Activated naive CD4-positive, alpha-beta T cell treated with anti-CD3 and anti-CD28 coated beads, Interleukin-2, amount 10 ng/mL, durations not matched to agents 7 days and 5 days (primary cell): ENCODE data around the gene SPDYE16.
A peak's percentile ranks its signal among the peaks of the same experiment; 100 is the strongest.
"Not testable (repeated sequence)": the region's sequence is repeated elsewhere in the genome, so short reads cannot be mapped to it uniquely, and the experiment has no call there.

Source experiments
- CTCF ChIA-PET: fragments of 350-600 bp; sonication (Branson Sonifier 250); formaldehyde crosslinking; loops from one replicate; lab custom pipeline; 2021; ENCODE audit warnings: antibody characterized with exemption; lab: Charles Lee
- DNase-seq: peaks from one replicate; pipeline ENCODE4 v3.0.0-alpha.2; 2020
- H3K27ac Mint-ChIP-seq: one replicate; pipeline ENCODE4 v1.8.0; 2021; ENCODE audit warnings: mild to moderate bottlenecking, moderate library complexity, mixed read lengths
- H3K27me3 Mint-ChIP-seq: one replicate; pipeline ENCODE4 v1.8.0; 2021; ENCODE audit warnings: mild to moderate bottlenecking, mixed read lengths
- H3K36me3 Mint-ChIP-seq: one replicate; pipeline ENCODE4 v1.8.0; 2021; ENCODE audit warnings: mixed read lengths
- H3K4me1 Mint-ChIP-seq: one replicate; pipeline ENCODE4 v1.8.0; 2021; ENCODE audit warnings: mixed read lengths
- H3K4me3 Mint-ChIP-seq: one replicate; pipeline ENCODE4 v1.8.0; 2021; ENCODE audit warnings: mild to moderate bottlenecking, moderate library complexity, mixed read lengths
- H3K9me3 Mint-ChIP-seq: one replicate; pipeline ENCODE4 v1.8.0; 2021; ENCODE audit warnings: mixed read lengths

SPDYE16 gene

GRCh38 chr7:76513817-76514799 is 29.0 kb downstream of the SPDYE16 start:
- Mint-ChIP-seq H3K27me3 (peaks cover 5% of the 10 kb centered on the region), H3K9me3 (no peaks in the 10 kb centered on the region), H3K27ac (no peak overlapping the region), H3K4me1 (peaks cover 5% of the 10 kb centered on the region), H3K4me3 (no peak overlapping the region), H3K36me3 (no peaks in the 10 kb centered on the region)
- CTCF ChIA-PET, result no interaction called here
- DNase-seq, result no peak

DNA sequence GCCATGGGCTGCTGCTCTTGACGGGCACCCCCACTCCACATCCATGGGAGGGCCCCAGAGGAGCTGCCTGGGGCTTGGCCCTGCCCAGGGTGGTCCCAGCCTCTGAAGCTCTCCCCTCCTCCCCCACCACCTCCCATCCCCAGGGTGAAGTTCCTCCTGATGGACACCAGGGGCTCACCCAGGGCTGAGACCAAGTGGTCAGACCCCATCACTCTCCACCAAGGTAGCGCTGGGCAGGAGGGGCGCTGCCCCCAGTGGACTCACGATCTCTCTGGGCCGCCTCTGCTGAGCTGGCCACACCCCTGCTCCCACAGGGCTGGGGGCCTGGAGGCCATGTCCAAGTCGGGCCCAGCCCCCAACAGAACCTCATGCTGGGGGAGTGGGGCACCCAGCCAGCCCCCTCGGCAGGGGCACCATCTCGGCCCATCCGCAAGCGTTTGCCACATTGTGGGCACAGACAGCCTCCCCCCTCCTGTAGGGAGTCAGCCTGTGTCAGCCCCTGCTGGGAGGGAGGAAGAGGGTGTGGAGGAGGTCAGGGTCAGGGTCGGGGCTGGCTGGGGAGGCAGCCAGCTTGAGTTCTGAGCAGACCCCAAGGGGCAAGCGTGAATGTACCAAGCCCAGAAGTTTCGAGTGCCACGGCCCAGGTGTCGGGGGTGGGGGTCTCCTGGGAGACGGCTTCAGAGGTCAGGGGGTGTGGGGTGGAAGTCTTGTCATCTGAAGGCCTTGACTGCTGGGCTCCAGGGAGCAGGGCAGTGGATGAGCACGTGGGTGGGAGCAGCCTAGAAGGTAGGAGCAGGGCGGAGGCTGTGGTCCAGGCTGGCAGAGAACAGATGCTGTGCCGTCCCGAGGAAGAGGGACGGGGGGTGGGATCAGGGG is 29.9 kb downstream of the SPDYE16 start:
- CTCF ChIA-PET, result no interaction called here
- no peak for DNase-seq
- no peaks in the 10 kb centered on the region for H3K9me3 Mint-ChIP-seq
- H3K4me3 Mint-ChIP-seq, result no peak overlapping the region
- H3K27me3 Mint-ChIP-seq, result peaks cover 2% of the 10 kb centered on the region
- no peak overlapping the region for H3K27ac Mint-ChIP-seq
- no peaks in the 10 kb centered on the region for H3K36me3 Mint-ChIP-seq
- H3K4me1 Mint-ChIP-seq, result peaks cover 5% of the 10 kb centered on the region

GRCh38 chr7:76511911-76512885 is 30.9 kb downstream of the SPDYE16 start:
- H3K27me3 Mint-ChIP-seq, H3K36me3 Mint-ChIP-seq, CTCF ChIA-PET, H3K4me1 Mint-ChIP-seq, H3K9me3 Mint-ChIP-seq, DNase-seq, H3K4me3 Mint-ChIP-seq, H3K27ac Mint-ChIP-seq: not testable (repeated sequence)

DNA sequence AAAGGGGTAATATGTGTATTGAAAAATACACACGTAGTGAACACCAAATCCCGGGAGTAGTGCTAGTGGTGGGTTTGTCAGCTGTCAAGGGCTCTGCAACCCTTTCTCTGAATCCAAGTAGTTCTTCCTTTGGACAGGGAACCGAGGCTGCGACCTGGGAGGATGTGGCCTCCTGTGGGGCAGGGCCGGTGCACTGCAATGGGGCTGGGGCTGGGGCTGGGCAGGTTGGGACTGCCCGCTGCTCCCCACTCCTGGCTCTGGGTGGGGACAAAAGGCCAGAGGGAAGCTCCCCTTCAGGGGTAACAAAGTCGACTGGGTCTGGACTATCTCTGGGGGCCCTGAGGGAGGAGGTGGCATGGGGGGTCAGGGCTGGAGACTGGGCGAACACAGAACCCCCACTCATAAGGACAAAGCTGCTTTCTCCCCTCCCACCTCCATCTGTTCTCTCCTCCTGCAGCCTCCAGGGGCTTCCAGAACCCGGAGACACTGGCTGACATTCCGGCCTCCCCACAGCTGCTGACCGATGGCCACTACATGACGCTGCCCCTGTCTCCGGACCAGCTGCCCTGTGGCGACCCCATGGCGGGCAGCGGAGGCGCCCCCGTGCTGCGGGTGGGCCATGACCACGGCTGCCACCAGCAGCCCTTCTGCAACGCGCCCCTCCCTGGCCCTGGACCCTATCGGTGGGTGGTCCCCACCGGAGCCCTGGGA is 31.7 kb downstream of the SPDYE16 start:
- H3K4me1 Mint-ChIP-seq, DNase-seq, H3K36me3 Mint-ChIP-seq, CTCF ChIA-PET, H3K4me3 Mint-ChIP-seq, H3K27me3 Mint-ChIP-seq, H3K27ac Mint-ChIP-seq, H3K9me3 Mint-ChIP-seq: not testable (repeated sequence)

DNA sequence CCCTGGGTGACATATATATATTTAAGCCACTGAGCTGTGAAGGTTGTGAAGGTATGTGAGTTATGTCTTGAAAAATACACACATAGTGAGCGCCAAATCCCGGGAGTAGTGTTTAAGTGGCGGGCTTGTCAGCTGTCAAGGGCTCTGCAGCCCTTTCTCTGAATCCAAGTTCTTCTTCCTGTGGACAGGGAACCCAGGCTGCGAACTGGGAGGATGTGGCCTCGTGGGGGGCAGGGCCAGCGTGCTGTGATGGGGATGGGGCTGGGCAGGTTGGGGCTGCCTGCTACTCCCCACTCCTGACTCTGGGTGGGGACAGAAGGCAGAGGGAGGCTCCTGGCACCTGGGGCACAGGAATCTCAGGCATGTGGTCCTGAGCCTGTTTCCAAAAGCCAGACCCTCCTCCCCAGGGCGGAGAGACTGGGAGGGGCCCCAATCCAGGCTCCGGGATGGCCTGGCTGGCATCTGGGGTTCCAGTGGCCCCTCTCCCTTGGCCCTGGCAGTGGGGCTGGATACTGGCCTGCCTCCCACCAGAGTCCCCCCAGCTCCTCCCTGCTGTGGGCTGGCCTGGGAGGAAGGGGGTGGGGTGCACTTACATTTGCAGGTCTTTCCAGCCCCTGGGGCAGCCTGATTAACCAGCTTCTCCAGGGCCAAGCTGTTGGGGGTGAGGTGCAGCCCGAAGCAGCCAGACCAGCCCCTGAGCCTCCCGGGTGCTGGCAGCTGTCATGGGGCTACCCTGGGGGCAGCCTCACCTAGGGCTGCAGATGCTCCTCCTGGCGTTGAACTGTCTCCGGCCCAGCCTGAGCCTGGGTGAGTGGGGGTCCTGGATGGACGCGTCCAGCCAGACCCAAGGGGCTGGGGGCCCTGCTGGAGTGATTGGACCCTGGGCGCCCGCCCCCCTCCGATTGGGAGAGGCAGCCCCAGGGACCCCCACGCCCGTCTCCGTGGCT is 32.9 kb downstream of the SPDYE16 start, which contains the start of gene UPK3B:
TSS of gene UPK3B (plus strand) at position 622 of the 947 bp plus-strand sequence. CDS start at position 723, 101 bp downstream.
- Mint-ChIP-seq H3K27ac (no peak within 1 kb of the TSS), H3K4me1 (peaks cover 5% of the 10 kb centered on the region), H3K27me3 (no peaks in the 10 kb centered on the region), H3K4me3 (no peak within 1 kb of the TSS), H3K36me3 (no peaks in the 10 kb centered on the region), H3K9me3 (no peaks in the 10 kb centered on the region)
- peak; percentile 44 for DNase-seq
- CTCF ChIA-PET, result no interaction called here

GRCh38 chr7:76507723-76508406 is 35.2 kb downstream of the SPDYE16 start:
- no peaks in the 10 kb centered on the region for H3K9me3 Mint-ChIP-seq
- H3K4me3 Mint-ChIP-seq, result no peak overlapping the region
- H3K27ac Mint-ChIP-seq, result no peak overlapping the region
- CTCF ChIA-PET, result no interaction called here
- no peak for DNase-seq
- peaks cover 3% of the 10 kb centered on the region for H3K36me3 Mint-ChIP-seq
- peaks cover 5% of the 10 kb centered on the region for H3K4me1 Mint-ChIP-seq
- no peaks in the 10 kb centered on the region for H3K27me3 Mint-ChIP-seq

DNA sequence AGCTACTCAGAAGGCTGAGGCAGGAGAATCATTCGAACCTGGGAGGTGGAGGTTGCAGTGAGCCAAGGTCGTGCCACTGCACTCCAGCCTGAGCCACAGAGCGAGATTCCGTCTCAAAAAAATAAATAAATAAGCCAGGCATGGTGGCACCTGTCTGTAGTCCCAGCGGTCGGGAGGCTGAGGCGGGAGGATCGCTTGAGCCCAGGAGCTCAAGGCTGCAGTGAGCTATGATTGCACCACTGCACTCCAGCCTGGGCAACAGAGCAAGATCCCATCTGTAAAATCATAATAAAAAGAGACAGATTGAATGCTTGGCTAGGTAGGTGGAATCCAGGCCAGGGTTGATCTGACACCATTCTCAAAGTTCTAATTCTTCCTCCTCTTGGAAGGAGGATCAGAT is 36.5 kb downstream of the SPDYE16 start:
- DNase-seq, H3K9me3 Mint-ChIP-seq, H3K4me1 Mint-ChIP-seq, H3K4me3 Mint-ChIP-seq, H3K27me3 Mint-ChIP-seq, H3K36me3 Mint-ChIP-seq, CTCF ChIA-PET: not testable (repeated sequence)
- peak overlapping the region; percentile 26 for H3K27ac Mint-ChIP-seq

- CTCF ChIA-PET, result no interaction called here
- no peak overlapping the region for H3K27ac Mint-ChIP-seq
- H3K36me3 Mint-ChIP-seq, result peaks cover 7% of the 10 kb centered on the region
- H3K4me1 Mint-ChIP-seq, result peaks cover 5% of the 10 kb centered on the region
- H3K4me3 Mint-ChIP-seq, result no peak overlapping the region
- no peaks in the 10 kb centered on the region for H3K27me3 Mint-ChIP-seq
- DNase-seq, result no peak
- H3K9me3 Mint-ChIP-seq, result no peaks in the 10 kb centered on the region
Observed at GRCh38 chr7:76506081-76506440, 37.0 kb downstream of the SPDYE16 start.

GRCh38 chr7:76505168-76506080 is 37.7 kb downstream of the SPDYE16 start:
- H3K9me3 Mint-ChIP-seq, result no peaks in the 10 kb centered on the region
- DNase-seq, result no peak
- H3K27ac Mint-ChIP-seq, result no peak overlapping the region
- H3K27me3 Mint-ChIP-seq, result no peaks in the 10 kb centered on the region
- H3K4me3 Mint-ChIP-seq, result no peak overlapping the region
- H3K36me3 Mint-ChIP-seq, result peaks cover 7% of the 10 kb centered on the region
- peaks cover 5% of the 10 kb centered on the region for H3K4me1 Mint-ChIP-seq
- CTCF ChIA-PET, result no interaction called here

- CTCF ChIA-PET, DNase-seq, H3K4me3 Mint-ChIP-seq, H3K9me3 Mint-ChIP-seq, H3K4me1 Mint-ChIP-seq, H3K27me3 Mint-ChIP-seq, H3K36me3 Mint-ChIP-seq: not testable (repeated sequence)
- peak overlapping the region; percentile 69 for H3K27ac Mint-ChIP-seq
Observed at GRCh38 chr7:76504351-76505167, 38.5 kb downstream of the SPDYE16 start.

DNA sequence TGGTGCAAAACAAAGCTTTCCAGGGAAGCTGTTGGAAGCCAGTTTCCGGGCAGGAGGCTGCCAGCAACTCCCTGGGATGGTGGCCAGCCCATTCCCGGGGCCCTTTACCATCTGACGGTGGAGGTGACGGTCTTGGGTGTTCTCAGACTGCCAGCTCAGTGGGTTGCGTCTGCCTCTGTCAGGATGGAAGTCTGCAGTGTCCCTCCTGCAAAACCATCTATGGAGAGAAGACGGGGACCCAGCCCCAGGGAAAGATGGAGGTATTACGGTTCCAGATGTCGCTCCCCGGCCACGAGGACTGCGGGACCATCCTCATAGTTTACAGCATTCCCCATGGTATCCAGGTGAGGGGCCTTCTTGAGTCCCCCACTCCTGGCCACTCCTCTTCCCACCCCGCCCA is 39.9 kb downstream of the SPDYE16 start:
- H3K4me1 Mint-ChIP-seq, H3K9me3 Mint-ChIP-seq, H3K4me3 Mint-ChIP-seq, CTCF ChIA-PET, H3K27me3 Mint-ChIP-seq, H3K36me3 Mint-ChIP-seq, DNase-seq, H3K27ac Mint-ChIP-seq: not testable (repeated sequence)
